Measurements from ENCODE around the gene LMTK3. TPM values are rescaled to one million over a fixed set of nuclear protein-coding genes. Genes with fewer than 3 reads are reported as not detected.
A peak's percentile ranks its signal among the peaks of the same experiment; 100 is the strongest.

Gene LMTK3
- total and polyA plus RNA-seq, 2 of the 13 experiments (the other 11 are each of a cell fraction or from before 2014, with no cell fraction given): 0.18 to 0.29 TPM

- TF ChIP-seq RERE (CRISPR knock-in tag; IDR thresholded peaks at IDR 0.05; ENCODE audit: low read depth) (no peak), ZNF232 (CRISPR knock-in tag; IDR thresholded peaks at IDR 0.05; ENCODE audit: borderline replicate concordance) (0 out of 2 replicates have a peak, but pooled peaks have one; percentile 28), ZNF563 (CRISPR knock-in tag; IDR thresholded peaks at IDR 0.05) (peak; percentile 42; the same call in 1 of the 2 replicates), AKAP8 (CRISPR knock-in tag; IDR thresholded peaks at IDR 0.05) (0 out of 2 replicates have a peak, but pooled peaks have one; percentile 42), HCFC1 (IDR thresholded peaks at IDR 0.05; ENCODE audit: low read depth, low read length) (peak; percentile 81), PAXIP1 (CRISPR knock-in tag; conservative IDR thresholded peaks at IDR 0.05) (0 out of 2 replicates have a peak, but pooled peaks have one; percentile 10), CENPBD1 (CRISPR knock-in tag; IDR thresholded peaks at IDR 0.05; ENCODE audit: borderline replicate concordance, low read depth) (no peak), ZSCAN29 (CRISPR knock-in tag; conservative IDR thresholded peaks at IDR 0.05) (0 out of 2 replicates have a peak, but pooled peaks have one; percentile 64), ZNF430 (CRISPR knock-in tag; IDR thresholded peaks at IDR 0.05) (peak; percentile 79; the same call in 1 of the 2 replicates), ISL2 (CRISPR knock-in tag; IDR thresholded peaks at IDR 0.05) (peak; percentile 57), FOSL2 (CRISPR knock-in tag; IDR thresholded peaks at IDR 0.05) (peak; percentile 45), ZNF639 (CRISPR knock-in tag; conservative IDR thresholded peaks at IDR 0.05) (no peak)
- TF ChIP-seq, protein P1, sequence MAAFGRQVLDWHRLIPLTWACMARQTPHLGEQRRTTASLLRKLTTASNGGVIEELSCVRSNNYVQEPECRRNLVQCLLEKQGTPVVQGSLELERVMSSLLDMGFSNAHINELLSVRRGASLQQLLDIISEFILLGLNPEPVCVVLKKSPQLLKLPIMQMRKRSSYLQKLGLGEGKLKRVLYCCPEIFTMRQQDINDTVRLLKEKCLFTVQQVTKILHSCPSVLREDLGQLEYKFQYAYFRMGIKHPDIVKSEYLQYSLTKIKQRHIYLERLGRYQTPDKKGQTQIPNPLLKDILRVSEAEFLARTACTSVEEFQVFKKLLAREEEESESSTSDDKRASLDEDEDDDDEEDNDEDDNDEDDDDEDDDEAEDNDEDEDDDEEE (CRISPR knock-in tag; IDR thresholded peaks at IDR 0.05): no peak
- TF ChIP-seq, protein P2, sequence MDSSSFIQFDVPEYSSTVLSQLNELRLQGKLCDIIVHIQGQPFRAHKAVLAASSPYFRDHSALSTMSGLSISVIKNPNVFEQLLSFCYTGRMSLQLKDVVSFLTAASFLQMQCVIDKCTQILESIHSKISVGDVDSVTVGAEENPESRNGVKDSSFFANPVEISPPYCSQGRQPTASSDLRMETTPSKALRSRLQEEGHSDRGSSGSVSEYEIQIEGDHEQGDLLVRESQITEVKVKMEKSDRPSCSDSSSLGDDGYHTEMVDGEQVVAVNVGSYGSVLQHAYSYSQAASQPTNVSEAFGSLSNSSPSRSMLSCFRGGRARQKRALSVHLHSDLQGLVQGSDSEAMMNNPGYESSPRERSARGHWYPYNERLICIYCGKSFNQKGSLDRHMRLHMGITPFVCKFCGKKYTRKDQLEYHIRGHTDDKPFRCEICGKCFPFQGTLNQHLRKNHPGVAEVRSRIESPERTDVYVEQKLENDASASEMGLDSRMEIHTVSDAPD (CRISPR knock-in tag; IDR thresholded peaks at IDR 0.05): 0 out of 2 replicates have a peak, but pooled peaks have one; percentile 42
Measured at GRCh38 chr19:48445606-48446481, 65.8 kb downstream of the LMTK3 start, which contains the start of gene GRWD1 (continued).

All from HepG2 (cell line).